PC-3 (cell line): ENCODE measurements around the gene TEPSIN. TPM values are rescaled to one million over a fixed set of nuclear protein-coding genes. Genes with fewer than 3 reads are reported as not detected.

ENCODE experiments used
- ATAC-seq: fragments of 200-7000 bp; cut with Tn5 transposase; 2 replicates; pipeline ENCODE4 v1.9.1; 2020; ENCODE audit warnings: mild to moderate bottlenecking, moderate library complexity
- BruUV-seq: library from RNA; stranded (reverse); fragments of 400-500 nt; replicated peaks from 2 replicates; lab custom pipeline; 2021; lab: Mats Ljungman, UMichigan
- CTCF ChIA-PET: fragments of 300-600 bp; sonication (Branson Sonifier 250); formaldehyde crosslinking; loops from one replicate; lab custom pipeline; 2022; ENCODE audit warnings: antibody characterized with exemption; lab: Charles Lee
- POLR2A ChIA-PET: fragments of 300-600 bp; sonication (Branson Sonifier 250); formaldehyde crosslinking; loops from one replicate; lab custom pipeline; 2022; ENCODE audit warnings: antibody characterized with exemption; ENCODE audit not compliant: unreplicated experiment; lab: Charles Lee
- DNase-seq: peaks from one replicate; pipeline ENCODE4 v3.0.0-alpha.2; 2015
- H2AFZ ChIP-seq: fragments of 300-600 bp; sonication (generic); 2 replicates; pipeline ENCODE4 v1.6.0; 2016; ENCODE audit warnings: antibody characterized with exemption, low read length
- H3F3A ChIP-seq: fragments of 300-600 bp; sonication (generic); one replicate; pipeline ENCODE4 v1.6.0; 2017; ENCODE audit warnings: antibody characterized with exemption, low read length, control low read depth, mild to moderate bottlenecking; ENCODE audit not compliant: unreplicated experiment
- H3K27ac ChIP-seq: fragments of 300-600 bp; sonication (generic); 2 replicates; pipeline ENCODE4 v1.5.1; 2016; ENCODE audit warnings: mild to moderate bottlenecking, low read length
- H3K27me3 ChIP-seq: fragments of 300-600 bp; sonication (generic); 2 replicates; pipeline ENCODE4 v1.6.1; 2016; ENCODE audit warnings: low read length, mixed read lengths
- H3K36me3 ChIP-seq: fragments of 300-600 bp; sonication (generic); 2 replicates; pipeline ENCODE4 v1.6.1; 2016; ENCODE audit warnings: low read depth, mixed run types, low read length, mixed read lengths
- H3K4me1 ChIP-seq: fragments of 300-600 bp; sonication (generic); 2 replicates; pipeline ENCODE4 v1.5.1; 2016; ENCODE audit warnings: low read length; ENCODE audit not compliant: insufficient read depth
- H3K4me2 ChIP-seq: fragments of 300-600 bp; sonication (generic); 2 replicates; pipeline ENCODE4 v1.6.0; 2016; ENCODE audit warnings: low read length
- H3K4me3 ChIP-seq: fragments of 300-600 bp; sonication (generic); 2 replicates; pipeline ENCODE4 v1.5.1; 2016; ENCODE audit warnings: mild to moderate bottlenecking, low read length, mixed read lengths
- H3K79me2 ChIP-seq: fragments of 300-600 bp; sonication (generic); 2 replicates; pipeline ENCODE4 v1.6.1; 2017; ENCODE audit warnings: low read length, mixed read lengths
- H3K9ac ChIP-seq: fragments of 300-600 bp; sonication (generic); 2 replicates; pipeline ENCODE4 v1.6.0; 2016; ENCODE audit warnings: mild to moderate bottlenecking, low read length
- H3K9me2 ChIP-seq: fragments of 300-600 bp; sonication (generic); replicated peaks from 2 replicates; pipeline ENCODE4 v1.6.1; 2016; ENCODE audit warnings: mixed run types, low read length, mixed read lengths
- H3K9me3 ChIP-seq: fragments of 300-600 bp; sonication (generic); 2 replicates; pipeline ENCODE4 v1.6.1; 2016; ENCODE audit warnings: low read length, mixed read lengths
- H4K20me1 ChIP-seq: fragments of 300-600 bp; sonication (generic); 2 replicates; pipeline ENCODE4 v1.6.1; 2016; ENCODE audit warnings: low read length, mixed read lengths
- CTCF ChIP-seq: fragments of 300-600 bp; sonication (generic); conservative IDR thresholded peaks from 2 replicates; pipeline ENCODE4 v1.5.1; 2017; ENCODE audit warnings: antibody characterized with exemption, low read depth, mild to moderate bottlenecking, low read length
- EZH2 ChIP-seq: fragments of 300-600 bp; sonication (generic); IDR thresholded peaks from one replicate; pipeline ENCODE4 v1.6.1; 2017; ENCODE audit warnings: antibody characterized with exemption, mild to moderate bottlenecking, low read length; ENCODE audit not compliant: unreplicated experiment
- EZH2phosphoT487 ChIP-seq: fragments of 300-600 bp; sonication (generic); IDR thresholded peaks from 2 replicates; pipeline ENCODE4 v1.6.1; 2018; ENCODE audit warnings: mild to moderate bottlenecking, antibody characterized with exemption, low read length, borderline replicate concordance
- intact Hi-C: fragments of 100-400 bp; cut with micrococcal nuclease; formaldehyde crosslinking; loops from 2 replicates; pipeline ENCODE4 v1.9.0; 2023
- total RNA-seq: library from RNA; depleted of rRNA; stranded (reverse); fragments of >200 nt; gene quantifications from 2 replicates; pipeline ENCODE4 v1.2.3, GENCODE V29; 2014

Gene TEPSIN
- total RNA-seq, 1 experiment from 2014 or later = 28.8 TPM

- TF ChIP-seq EZH2phosphoT487 = no peak
- TF ChIP-seq EZH2 = no peak
- no peak for TF ChIP-seq CTCF
- no peaks in the 10 kb centered on the region for H4K20me1 ChIP-seq
- no peaks in the 10 kb centered on the region for H3K9me3 ChIP-seq
- no TSS peak for BruUV-seq
- H3K9me2 ChIP-seq = no peaks in the 10 kb centered on the region
- no peak overlapping the region for H2AFZ ChIP-seq
- CTCF ChIA-PET = no interaction called here
- no peak overlapping the region for H3K4me2 ChIP-seq
- no peaks in the 10 kb centered on the region for H3K79me2 ChIP-seq
- H3K9ac ChIP-seq = no peak overlapping the region
- H3K4me3 ChIP-seq = no peak overlapping the region
- H3F3A ChIP-seq = no peaks in the 10 kb centered on the region
- H3K4me1 ChIP-seq = 0 out of 2 replicates have a peak, but pooled peaks cover 3% of the 10 kb centered on the region
- POLR2A ChIA-PET = no interaction called here
- DNase-seq (no peak), ATAC-seq (no peak)
- no peak overlapping the region for H3K27ac ChIP-seq
- no peaks in the 10 kb centered on the region for H3K27me3 ChIP-seq
- intact Hi-C loops = loop anchor here (10.0 kb wide), 1 partner anchor 144 kb away; the partner anchor contains the start of gene BAHCC1
- no peaks in the 10 kb centered on the region; the same call in none of the 2 replicates for H3K36me3 ChIP-seq
Measured at GRCh38 chr17:81250286-81251093, 11.6 kb upstream of the TEPSIN start.

- BruUV-seq = no TSS peak
- no peak for TF ChIP-seq EZH2phosphoT487
- no peak for TF ChIP-seq CTCF
- TF ChIP-seq EZH2 = no peak
- no peak overlapping the region for H2AFZ ChIP-seq
- no peaks in the 10 kb centered on the region for H3F3A ChIP-seq
- H3K36me3 ChIP-seq = no peaks in the 10 kb centered on the region; the same call in none of the 2 replicates
- DNase-seq = no peak
- POLR2A ChIA-PET = no interaction called here
- H3K9ac ChIP-seq = no peak overlapping the region
- H3K79me2 ChIP-seq = no peaks in the 10 kb centered on the region
- no peak for ATAC-seq
- no peaks in the 10 kb centered on the region for H3K4me1 ChIP-seq
- H3K27me3 ChIP-seq = no peaks in the 10 kb centered on the region
- H3K9me3 ChIP-seq = no peaks in the 10 kb centered on the region
- H3K4me2 ChIP-seq = no peak overlapping the region
- CTCF ChIA-PET = no interaction called here
- H3K27ac ChIP-seq = no peak overlapping the region
- intact Hi-C loops = loop anchor here (10.0 kb wide), 1 partner anchor 145 kb away; the partner anchor contains the start of gene BAHCC1
- H4K20me1 ChIP-seq = no peaks in the 10 kb centered on the region
- H3K9me2 ChIP-seq = no peaks in the 10 kb centered on the region
- no peak overlapping the region for H3K4me3 ChIP-seq
Measured at GRCh38 chr17:81249223-81250040, 10.6 kb upstream of the TEPSIN start.
